Upper lobe of right lung (tissue), 1 donor: ENCODE data around the gene GABRG3. TPM values are rescaled to one million over a fixed set of nuclear protein-coding genes. Genes with fewer than 3 reads are reported as not detected.

Source experiments
- ATAC-seq: fragments of 200-7000 bp; cut with Tn5 transposase; one replicate; pipeline ENCODE4 v1.9.1; 2020; ENCODE audit warnings: mild to moderate bottlenecking, moderate library complexity
- DNase-seq: peaks from one replicate; pipeline ENCODE4 v3.0.0-alpha.2; 2020
- H3K27ac ChIP-seq: fragments of 200-600 bp; one replicate; pipeline ENCODE4 v1.8.0; 2022
- H3K27me3 ChIP-seq: fragments of 200-600 bp; one replicate; pipeline ENCODE4 v1.8.0; 2022; ENCODE audit warnings: mild to moderate bottlenecking
- H3K36me3 ChIP-seq: fragments of 200-600 bp; one replicate; pipeline ENCODE4 v1.8.0; 2022
- H3K4me1 ChIP-seq: fragments of 200-600 bp; one replicate; pipeline ENCODE4 v1.8.0; 2022
- H3K4me3 ChIP-seq: fragments of 200-600 bp; one replicate; pipeline ENCODE4 v1.8.0; 2022; ENCODE audit warnings: mild to moderate bottlenecking
- H3K9me3 ChIP-seq: fragments of 200-600 bp; one replicate; pipeline ENCODE4 v1.8.0; 2022
- CTCF ChIP-seq: fragments of 200-600 bp; IDR thresholded peaks from one replicate; pipeline ENCODE4 v1.8.0; 2022; ENCODE audit warnings: antibody characterized with exemption
- intact Hi-C: fragments of 100-400 bp; cut with DNase I; formaldehyde crosslinking; loops from one replicate; pipeline ENCODE4 v1.11.0; 2022
- total RNA-seq: library from RNA; stranded (reverse); fragmentation: NEBNext Ultra II Directional; extraction: Animal tissue kit (Norgen Biotek cat#: 25700); gene quantifications from one replicate; pipeline ENCODE4 v1.2.1, GENCODE V29; 2021
- donor health status: DM: no; HTN: yes; CAD: no; lungs with severe emphysema.

GABRG3 gene
- total RNA-seq, 1 donor from 2014 or later: not detected

- Histone ChIP-seq H3K4me3 (no peak overlapping the region), H3K4me1 (no peaks in the 10 kb centered on the region), H3K27ac (no peak overlapping the region), H3K36me3 (no peaks in the 10 kb centered on the region), H3K9me3 (no peaks in the 10 kb centered on the region), H3K27me3 (no peaks in the 10 kb centered on the region)
- intact Hi-C loops: no loop called here
- DNase-seq (no peak), ATAC-seq (no peak)
- no peak for TF ChIP-seq CTCF
These were observed 54.5 kb downstream of the GABRG3 start for GRCh38 chr15:27025481-27025966.

- Histone ChIP-seq H3K36me3 (no peaks in the 10 kb centered on the region), H3K27me3 (no peaks in the 10 kb centered on the region), H3K27ac (no peak overlapping the region), H3K4me3 (no peak overlapping the region), H3K9me3 (no peaks in the 10 kb centered on the region), H3K4me1 (no peaks in the 10 kb centered on the region)
- DNase-seq: no peak
- no peak for ATAC-seq
- no peak for TF ChIP-seq CTCF
- intact Hi-C loops: no loop called here
These were observed 56.2 kb downstream of the GABRG3 start for GRCh38 chr15:27027229-27027628.

- intact Hi-C loops: no loop called here
- TF ChIP-seq CTCF: no peak
- no peak overlapping the region for H3K27ac ChIP-seq
These were observed 58.0 kb downstream of the GABRG3 start for GRCh38 chr15:27028858-27029477.

GRCh38 chr15:27036210-27036609 lies 65.2 kb downstream of the GABRG3 start:
- Histone ChIP-seq H3K27me3 (no peaks in the 10 kb centered on the region), H3K4me1 (no peaks in the 10 kb centered on the region), H3K4me3 (no peak overlapping the region), H3K36me3 (no peaks in the 10 kb centered on the region), H3K9me3 (no peaks in the 10 kb centered on the region), H3K27ac (no peak overlapping the region)
- DNase-seq: no peak
- intact Hi-C loops: no loop called here
- no peak for TF ChIP-seq CTCF
- no peak for ATAC-seq

More at GRCh38 chr15:27028858-27029477, 58.0 kb downstream of the GABRG3 start:
- no peak for ATAC-seq
- no peaks in the 10 kb centered on the region for H3K36me3 ChIP-seq
- H3K9me3 ChIP-seq: no peaks in the 10 kb centered on the region
- H3K4me1 ChIP-seq: no peaks in the 10 kb centered on the region
- no peak for DNase-seq
- H3K4me3 ChIP-seq: no peak overlapping the region
- H3K27me3 ChIP-seq: no peaks in the 10 kb centered on the region

GRCh38 chr15:27037501-27037900 lies 66.5 kb downstream of the GABRG3 start:
- H3K36me3 ChIP-seq: no peaks in the 10 kb centered on the region
- ATAC-seq (no peak), DNase-seq (no peak)
- H3K27ac ChIP-seq: no peak overlapping the region
- no peak overlapping the region for H3K4me3 ChIP-seq
- H3K27me3 ChIP-seq: no peaks in the 10 kb centered on the region
- intact Hi-C loops: no loop called here
- H3K9me3 ChIP-seq: no peaks in the 10 kb centered on the region
- H3K4me1 ChIP-seq: no peaks in the 10 kb centered on the region
- no peak for TF ChIP-seq CTCF

GRCh38 chr15:27039152-27039551 lies 68.2 kb downstream of the GABRG3 start:
- Histone ChIP-seq H3K36me3 (no peaks in the 10 kb centered on the region), H3K9me3 (no peaks in the 10 kb centered on the region), H3K27ac (no peak overlapping the region), H3K4me3 (no peak overlapping the region), H3K27me3 (no peaks in the 10 kb centered on the region), H3K4me1 (no peaks in the 10 kb centered on the region)
- no peak for DNase-seq
- no peak for ATAC-seq
- intact Hi-C loops: no loop called here
- no peak for TF ChIP-seq CTCF
